Neural cell (in vitro differentiated cells): Measurements from ENCODE around the gene SLC30A9. TPM values are rescaled to one million over a fixed set of nuclear protein-coding genes. Genes with fewer than 3 reads are reported as not detected.

Experiments
- H2AFZ ChIP-seq: fragments of 200-600, 300-800 bp; sonication (generic), shearing (Covaris generic); 2 replicates; pipeline ENCODE4 v1.6.0; 2014; ENCODE audit warnings: low read depth, mild to moderate bottlenecking, antibody characterized with exemption, low read length, moderate library complexity
- H3F3A ChIP-seq: fragments of 200-600 bp; shearing (Covaris generic); 2 replicates; pipeline ENCODE4 v1.6.1; 2016; ENCODE audit warnings: mild to moderate bottlenecking, moderate library complexity, mixed read lengths, antibody characterized with exemption, low read length; ENCODE audit not compliant: insufficient read depth, poor library complexity, severe bottlenecking
- H3K27ac ChIP-seq: fragments of 200-600, 300-800 bp; sonication (generic), shearing (Covaris generic); 2 replicates; pipeline ENCODE4 v1.5.1; 2014; ENCODE audit warnings: mild to moderate bottlenecking, low read length, moderate library complexity
- H3K27me3 ChIP-seq: fragments of 300-800, 200-600 bp; sonication (generic), shearing (Covaris generic); 2 replicates; pipeline ENCODE4 v1.6.0; 2014; ENCODE audit warnings: mild to moderate bottlenecking, low read depth, low read length, moderate library complexity; ENCODE audit not compliant: insufficient read depth
- H3K36me3 ChIP-seq: fragments of 300-800, 200-600 bp; sonication (generic), shearing (Covaris generic); 2 replicates; pipeline ENCODE4 v1.5.1; 2014; ENCODE audit warnings: mild to moderate bottlenecking, antibody characterized with exemption, low read length, moderate library complexity; ENCODE audit not compliant: insufficient read depth
- H3K4me2 ChIP-seq: fragments of 300-800, 200-600 bp; sonication (generic), shearing (Covaris generic); 2 replicates; pipeline ENCODE4 v1.6.0; 2014; ENCODE audit warnings: mild to moderate bottlenecking, low read length
- H3K4me3 ChIP-seq: fragments of 300-800, 200-600 bp; sonication (generic), shearing (Covaris generic); 2 replicates; pipeline ENCODE4 v1.5.1; 2014; ENCODE audit warnings: mild to moderate bottlenecking, low read length, moderate library complexity
- H3K79me2 ChIP-seq: fragments of 200-600 bp; shearing (Covaris generic); replicated peaks from 2 replicates; pipeline ENCODE4 v1.6.0; 2014; ENCODE audit warnings: mild to moderate bottlenecking, low read length, moderate library complexity; ENCODE audit not compliant: insufficient read depth
- H3K9ac ChIP-seq: fragments of 300-800, 200-600 bp; sonication (generic), shearing (Covaris generic); 2 replicates; pipeline ENCODE4 v1.6.1; 2016; ENCODE audit warnings: mild to moderate bottlenecking, low read length, mixed read lengths
- H3K9me2 ChIP-seq: fragments of 200-600 bp; shearing (Covaris generic); 2 replicates; pipeline ENCODE4 v1.6.1; 2016; ENCODE audit warnings: mild to moderate bottlenecking, low read length, mixed read lengths; ENCODE audit not compliant: insufficient read depth
- H3K9me3 ChIP-seq: fragments of 200-600, 300-800 bp; sonication (generic), shearing (Covaris generic); 2 replicates; pipeline ENCODE4 v1.6.1; 2016; ENCODE audit warnings: mild to moderate bottlenecking, mixed run types, low read length, moderate library complexity, mixed read lengths
- H4K20me1 ChIP-seq: fragments of 200-600 bp; shearing (Covaris generic); 2 replicates; pipeline ENCODE4 v1.6.1; 2016; ENCODE audit warnings: mild to moderate bottlenecking, mixed run types; ENCODE audit not compliant: insufficient read depth
- CTCF ChIP-seq: fragments of 450-650 bp; IDR thresholded peaks from 2 replicates; pipeline ENCODE4 v1.5.1; 2014; ENCODE audit warnings: antibody characterized with exemption, mild to moderate bottlenecking, moderate library complexity; ENCODE audit not compliant: poor library complexity, severe bottlenecking
- EP300 ChIP-seq: fragments of 450-650 bp; conservative IDR thresholded peaks from 2 replicates; pipeline ENCODE4 v1.6.1; 2014; ENCODE audit warnings: antibody characterized with exemption, mild to moderate bottlenecking, moderate library complexity; ENCODE audit not compliant: poor library complexity, severe bottlenecking
- EZH2 ChIP-seq: fragments of 200-600, 300-800 bp; shearing (Covaris generic), sonication (generic); IDR thresholded peaks from 2 replicates; pipeline ENCODE4 v1.6.1; 2014; ENCODE audit warnings: antibody characterized with exemption, low read length, borderline replicate concordance, mild to moderate bottlenecking; ENCODE audit not compliant: insufficient read depth, poor library complexity, severe bottlenecking
- MXI1 ChIP-seq: fragments of 450-650 bp; conservative IDR thresholded peaks from 2 replicates; pipeline ENCODE4 v1.6.1; 2014; ENCODE audit warnings: antibody characterized with exemption, mild to moderate bottlenecking; ENCODE audit not compliant: poor library complexity, severe bottlenecking
- POLR2AphosphoS5 ChIP-seq: IDR thresholded peaks from 2 replicates; pipeline ENCODE4 v1.6.1; 2012
- RAD21 ChIP-seq: fragments of 450-650 bp; conservative IDR thresholded peaks from 2 replicates; pipeline ENCODE4 v1.6.1; 2014; ENCODE audit warnings: antibody characterized with exemption, mild to moderate bottlenecking, moderate library complexity
- REST ChIP-seq: IDR thresholded peaks from 2 replicates; pipeline ENCODE4 v1.6.1; 2012; ENCODE audit warnings: borderline replicate concordance
- SMC3 ChIP-seq: fragments of 450-650 bp; conservative IDR thresholded peaks from 2 replicates; pipeline ENCODE4 v1.6.1; 2014; ENCODE audit warnings: antibody characterized with exemption, mild to moderate bottlenecking, moderate library complexity; ENCODE audit not compliant: poor library complexity
- TAF1 ChIP-seq: IDR thresholded peaks from 2 replicates; pipeline ENCODE4 v1.6.1; 2012; ENCODE audit warnings: low read depth
- polyA plus RNA-seq: library from polyadenylated mRNA; depleted of rRNA; stranded (reverse); fragments of >200 nt; gene quantifications from 2 replicates; pipeline ENCODE4 v1.2.3, GENCODE V29; 2014

SLC30A9 gene
- polyA plus RNA-seq, 1 donor from 2014 or later = 109 TPM

- no peaks in the 10 kb centered on the region for H3K79me2 ChIP-seq
- H3K9me2 ChIP-seq = no peaks in the 10 kb centered on the region
- no peaks in the 10 kb centered on the region for H4K20me1 ChIP-seq
- TF ChIP-seq EP300 (no peak), REST (no peak), MXI1 (no peak), CTCF (no peak), EZH2 (no peak)
- H3K9me3 ChIP-seq = no peaks in the 10 kb centered on the region
- no peak overlapping the region for H3K4me2 ChIP-seq
- no peak overlapping the region for H3K9ac ChIP-seq
- H2AFZ ChIP-seq = no peak overlapping the region
- H3F3A ChIP-seq = no peaks in the 10 kb centered on the region
- H3K36me3 ChIP-seq = peaks cover 5% of the 10 kb centered on the region
- no peak overlapping the region for H3K4me3 ChIP-seq
- no peak overlapping the region for H3K27ac ChIP-seq
- no peaks in the 10 kb centered on the region for H3K27me3 ChIP-seq
Observed at GRCh38 chr4:42048394-42048793, 58.1 kb downstream of the SLC30A9 start.

- Histone ChIP-seq H3K9me3 (no peaks in the 10 kb centered on the region), H3F3A (no peaks in the 10 kb centered on the region), H2AFZ (no peak overlapping the region), H3K27ac (no peak overlapping the region), H3K4me2 (no peak overlapping the region), H4K20me1 (no peaks in the 10 kb centered on the region), H3K27me3 (no peaks in the 10 kb centered on the region), H3K9me2 (no peaks in the 10 kb centered on the region), H3K4me3 (no peak overlapping the region), H3K36me3 (peaks cover 5% of the 10 kb centered on the region), H3K9ac (no peak overlapping the region), H3K79me2 (no peaks in the 10 kb centered on the region)
- TF ChIP-seq REST = no peak
- no peak for TF ChIP-seq TAF1
- no peak for TF ChIP-seq CTCF
- no peak for TF ChIP-seq SMC3
- no peak for TF ChIP-seq MXI1
- TF ChIP-seq POLR2AphosphoS5 = no peak
- TF ChIP-seq RAD21 = no peak
- no peak for TF ChIP-seq EZH2
- no peak for TF ChIP-seq EP300
Observed at GRCh38 chr4:42050516-42051249, 60.4 kb downstream of the SLC30A9 start.
